Epithelial cell of proximal tubule (primary cell): ENCODE results near the gene LRRD1. TPM values are rescaled to one million over a fixed set of nuclear protein-coding genes. Genes with fewer than 3 reads are reported as not detected.

Source experiments
- DNase-seq: peaks from one replicate; pipeline ENCODE4 v3.0.0-alpha.2; 2011; ENCODE audit warnings: low read depth
- H3K4me3 ChIP-seq: 2 replicates; pipeline ENCODE4 v1.5.1; 2011; ENCODE audit warnings: low read depth, mild to moderate bottlenecking, low read length
- CTCF ChIP-seq: conservative IDR thresholded peaks from 2 replicates; pipeline ENCODE4 v1.5.1; 2012; ENCODE audit warnings: low read depth, mild to moderate bottlenecking, low read length
- total RNA-seq: library from RNA; depleted of rRNA; stranded (reverse); fragments of >200 nt; gene quantifications from 2 replicates; pipeline ENCODE4 v1.2.3, GENCODE V29; 2015

LRRD1 gene
- total RNA-seq: not detected in 2 replicates

GRCh38 chr7:92178928-92179924 is at the start of gene LRRD1:
Gene LRRD1 (minus strand): TSS chr7:92179142. CDS start chr7:92165202, 13,940 bp downstream.
- peak within 1 kb of the TSS; percentile 62 for H3K4me3 ChIP-seq
- peak; percentile 91 for TF ChIP-seq CTCF
- peak; percentile 20 for DNase-seq

GRCh38 chr7:92228742-92229141 is 49.8 kb upstream of the LRRD1 start:
- no peak for TF ChIP-seq CTCF
- H3K4me3 ChIP-seq: no peak overlapping the region
- DNase-seq: no peak

- no peak overlapping the region for H3K4me3 ChIP-seq
- no peak for TF ChIP-seq CTCF
- DNase-seq: no peak
Measured at GRCh38 chr7:92228100-92228499, 49.2 kb upstream of the LRRD1 start.

- TF ChIP-seq CTCF: no peak
- no peak overlapping the region for H3K4me3 ChIP-seq
- DNase-seq: no peak
Measured at GRCh38 chr7:92226981-92227380, 48.0 kb upstream of the LRRD1 start.

GRCh38 chr7:92221766-92222165 is 42.8 kb upstream of the LRRD1 start:
- DNase-seq: no peak
- no peak overlapping the region for H3K4me3 ChIP-seq
- no peak for TF ChIP-seq CTCF

GRCh38 chr7:92206672-92207071 is 27.7 kb upstream of the LRRD1 start:
- DNase-seq: no peak
- H3K4me3 ChIP-seq: no peak overlapping the region

More at GRCh38 chr7:92206672-92207071, 27.7 kb upstream of the LRRD1 start:
- TF ChIP-seq CTCF: no peak
